HG02943 (cell line): ENCODE measurements around the gene OR10G7.

Source experiments
- ATAC-seq: cut with Tn5 transposase; IDR thresholded peaks from one replicate; pipeline ENCODE4 v1.9.1; 2021; ENCODE audit warnings: mild to moderate bottlenecking, low read depth, moderate library complexity; ENCODE audit not compliant: unreplicated experiment

The OR10G7 gene

GRCh38 chr11:124041254-124041653 lies at the start of gene OR10G7:
OR10G7 (minus strand) TSS chr11:124041325; CDS start chr11:124039001, 2,324 bp downstream.
- no peak for ATAC-seq

- no peak for ATAC-seq
These were observed 45.1 kb upstream of the OR10G7 start for GRCh38 chr11:124085997-124086846.

- ATAC-seq, result no peak
These were observed 44.5 kb upstream of the OR10G7 start for GRCh38 chr11:124085583-124085982.

GRCh38 chr11:124082371-124082770 lies 41.2 kb upstream of the OR10G7 start:
- no peak for ATAC-seq

- ATAC-seq, result no peak
These were observed 40.4 kb upstream of the OR10G7 start for GRCh38 chr11:124081483-124081882.

GRCh38 chr11:124080327-124081001 lies 39.3 kb upstream of the OR10G7 start:
- ATAC-seq, result no peak

GRCh38 chr11:124079631-124080326 lies 38.7 kb upstream of the OR10G7 start:
- ATAC-seq, result no peak

- no peak for ATAC-seq
These were observed 37.5 kb upstream of the OR10G7 start for GRCh38 chr11:124078591-124078990.

GRCh38 chr11:124077266-124077665 lies 36.1 kb upstream of the OR10G7 start:
- ATAC-seq, result no peak

GRCh38 chr11:124075841-124076651 lies 34.9 kb upstream of the OR10G7 start:
- ATAC-seq, result peak; percentile 59

- no peak for ATAC-seq
These were observed 34.3 kb upstream of the OR10G7 start for GRCh38 chr11:124075492-124075840.

- ATAC-seq, result no peak
These were observed 33.4 kb upstream of the OR10G7 start for GRCh38 chr11:124074554-124074953.

GRCh38 chr11:124072147-124072546 lies 31.0 kb upstream of the OR10G7 start:
- ATAC-seq, result no peak

- ATAC-seq, result no peak
These were observed 30.5 kb upstream of the OR10G7 start for GRCh38 chr11:124071623-124071948.

- ATAC-seq, result peak; percentile 68
These were observed 29.9 kb upstream of the OR10G7 start for GRCh38 chr11:124070915-124071622.

- peak; percentile 69 for ATAC-seq
These were observed 28.6 kb upstream of the OR10G7 start for GRCh38 chr11:124069429-124070401.

GRCh38 chr11:124068601-124069110 lies 27.5 kb upstream of the OR10G7 start:
- no peak for ATAC-seq

- no peak for ATAC-seq
These were observed 11.8 kb upstream of the OR10G7 start for GRCh38 chr11:124052966-124053365.

GRCh38 chr11:124050748-124051147 lies 9.6 kb upstream of the OR10G7 start:
- ATAC-seq, result no peak
